Hematopoietic multipotent progenitor cell treated with erythropoietin and hydrocortisone succinate and interleukin-3 and kit ligand, for 17 days (in vitro differentiated cells): ENCODE measurements around the gene B3GNT8.
"Not testable (repeated sequence)": the region's sequence is repeated elsewhere in the genome, so short reads cannot be mapped to it uniquely, and the experiment has no call there.

Experiments used
- DNase-seq: peaks from one replicate; pipeline ENCODE4 v3.0.0-alpha.2; 2015; ENCODE audit warnings: low spot score

The B3GNT8 gene

DNA sequence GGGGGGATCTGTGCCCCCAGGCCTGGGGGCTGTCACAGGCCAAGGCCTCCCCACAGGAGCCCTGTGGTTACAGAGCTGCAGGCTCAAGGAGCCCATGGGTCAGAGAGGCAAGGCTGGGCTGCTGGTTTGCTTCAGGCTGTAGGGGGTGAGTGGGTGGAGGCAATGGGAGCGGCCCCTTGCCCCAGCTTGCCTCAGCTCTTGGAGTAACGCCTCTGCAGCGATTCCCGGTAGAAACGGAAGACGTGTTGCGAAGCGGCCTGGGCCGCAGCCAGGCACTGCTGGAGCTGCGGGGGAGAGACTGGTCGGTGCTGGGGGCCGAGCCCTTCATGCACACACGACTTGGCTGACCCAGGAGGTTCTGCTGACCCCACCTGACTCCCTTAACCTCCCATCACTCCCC is 40.7 kb downstream of the B3GNT8 start:
- DNase-seq = no peak

DNA sequence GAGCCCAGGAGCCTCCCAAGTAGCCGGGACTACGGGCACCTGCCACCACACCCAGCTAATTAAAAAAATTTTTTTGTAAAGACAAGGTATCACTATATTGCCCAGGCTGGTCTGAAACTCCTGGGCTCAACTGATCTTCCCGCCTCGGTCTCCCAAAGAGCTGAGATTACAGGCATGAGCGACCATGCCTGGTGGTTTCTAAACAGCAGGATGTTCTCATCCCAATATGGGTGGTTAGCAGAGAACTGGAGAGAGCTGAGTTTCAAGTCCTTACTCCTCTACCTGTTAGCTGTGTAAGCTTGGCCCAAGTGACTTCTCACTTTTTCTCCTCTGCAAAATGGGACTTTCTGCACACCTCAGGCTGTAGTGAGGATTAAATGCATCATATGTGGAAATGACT is 42.8 kb downstream of the B3GNT8 start:
- DNase-seq = no peak

DNA sequence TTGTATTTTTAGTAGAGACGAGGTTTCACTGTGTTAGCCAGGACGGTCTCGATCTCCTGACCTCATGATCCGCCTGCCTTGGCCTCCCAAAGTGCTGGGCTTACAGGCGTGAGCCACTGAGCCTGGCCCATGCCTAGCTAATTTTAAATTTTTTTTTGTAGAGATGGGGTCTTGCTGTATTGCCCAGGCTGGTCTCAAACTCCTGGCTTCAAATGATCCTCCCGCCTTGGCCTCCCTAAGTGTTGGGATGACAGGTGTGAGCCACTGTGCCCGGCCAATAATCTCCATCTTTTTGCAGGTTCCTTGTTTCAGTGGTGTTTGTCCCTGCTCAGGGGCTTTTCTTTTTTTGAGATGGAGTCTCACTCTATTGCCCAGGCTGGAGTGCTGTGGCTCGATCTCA is 45.6 kb downstream of the B3GNT8 start:
- not testable (repeated sequence) for DNase-seq

DNA sequence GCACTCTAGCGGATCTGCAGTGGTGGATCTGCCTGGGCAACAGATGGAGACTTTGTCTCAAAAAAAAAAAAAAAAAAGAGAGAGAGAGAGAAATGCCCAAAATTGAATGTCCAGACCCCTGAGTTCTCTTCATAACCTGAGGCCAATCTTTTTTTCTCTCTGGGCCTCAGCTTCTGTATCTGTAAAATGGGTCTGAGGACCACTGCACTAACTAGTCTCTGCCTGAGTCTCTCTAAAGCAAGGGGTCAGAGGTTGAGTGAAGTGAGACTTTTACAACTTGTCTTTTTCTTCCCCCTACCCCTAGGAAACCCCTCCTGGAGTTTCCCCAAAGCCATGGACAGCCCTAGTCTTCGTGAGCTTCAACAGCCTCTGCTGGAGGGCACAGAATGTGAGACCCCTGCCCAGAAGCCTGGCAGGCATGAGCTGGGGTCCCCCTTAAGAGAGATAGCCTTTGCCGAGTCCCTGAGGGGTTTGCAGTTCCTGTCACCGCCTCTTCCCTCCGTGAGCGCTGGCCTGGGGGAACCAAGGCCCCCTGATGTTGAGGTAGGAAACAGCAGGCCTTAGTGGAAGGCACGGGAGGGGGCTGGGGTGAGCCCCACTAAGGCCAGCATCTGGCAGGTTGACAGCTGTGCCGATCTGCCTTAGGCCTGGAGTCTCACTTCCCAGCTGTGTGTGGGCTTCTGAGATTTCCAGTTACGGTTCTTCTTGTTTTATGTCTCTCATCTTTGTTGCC is 49.0 kb downstream of the B3GNT8 start:
- no peak for DNase-seq

DNA sequence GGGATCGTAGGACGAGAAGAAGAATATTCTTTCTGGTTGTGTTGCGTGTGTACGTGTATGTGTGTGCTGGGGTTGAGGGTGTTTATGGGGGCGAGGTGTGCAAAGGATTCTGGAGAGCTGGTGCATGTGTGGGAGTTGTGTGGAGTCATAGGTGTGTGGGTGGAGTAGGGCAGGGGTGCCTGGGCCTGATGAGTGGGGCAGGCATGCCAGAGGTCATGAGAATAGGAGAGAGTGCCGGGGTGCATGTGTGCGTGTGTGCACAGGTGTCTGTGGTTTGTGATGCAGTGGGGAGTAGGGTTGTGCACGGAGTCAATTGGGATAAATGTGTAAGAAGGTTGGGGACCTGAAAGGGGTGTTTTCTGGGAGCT is 50.2 kb downstream of the B3GNT8 start:
- DNase-seq = no peak

DNA sequence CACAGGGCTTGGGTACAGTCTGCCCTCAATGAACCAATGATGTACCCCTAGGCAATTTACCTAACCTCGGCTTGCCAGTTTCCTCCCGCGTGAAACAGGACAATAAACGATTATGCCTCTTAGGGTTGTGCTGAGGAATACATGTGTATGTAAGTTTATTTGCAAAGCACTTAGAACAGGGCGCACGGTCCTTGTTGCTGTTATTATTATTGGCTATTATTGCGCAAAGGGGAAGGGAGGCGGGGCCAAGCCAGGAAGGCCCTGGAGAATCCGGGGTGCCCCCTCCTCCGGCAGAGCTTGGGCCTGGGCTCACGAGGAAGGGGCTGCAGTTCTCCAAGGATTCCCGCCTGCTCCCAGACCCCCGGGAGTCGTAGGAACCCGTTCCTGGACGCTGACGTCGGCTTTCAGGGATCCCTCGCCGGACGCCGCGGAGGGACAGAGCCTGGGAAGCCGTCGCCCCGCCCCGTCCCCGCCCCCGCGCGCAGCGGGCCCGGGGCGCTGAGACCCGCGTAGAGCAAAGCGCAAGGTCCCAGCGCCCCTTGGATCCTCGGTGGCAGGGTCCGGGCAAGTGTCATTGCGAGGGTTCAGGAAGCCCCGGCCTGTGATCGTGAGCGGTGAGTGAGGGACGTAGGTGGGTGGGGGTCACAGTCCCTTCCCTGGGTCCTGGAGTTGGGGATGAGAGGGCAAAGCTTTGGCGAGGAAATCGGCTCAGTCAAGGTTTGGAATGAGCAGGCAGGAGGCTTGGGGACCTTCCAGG is 50.8 kb downstream of the B3GNT8 start, which contains the start of gene TMEM91:
Gene TMEM91, plus strand, starts transcription at position 293 of the 757 bp plus-strand sequence. CDS start 1,777 bp downstream, outside the sequence.
- no peak for DNase-seq
